ENCODE measurements around the gene ANKH. TPM values are rescaled to one million over a fixed set of nuclear protein-coding genes. Genes with fewer than 3 reads are reported as not detected.

Gene ANKH
- total RNA-seq, 1 experiment from 2014 or later: 16.9 TPM

GRCh38 chr5:14813747-14814146 is 57.8 kb downstream of the ANKH start (continued):
- TF ChIP-seq ZNF317 (CRISPR knock-in tag; IDR thresholded peaks at IDR 0.05; ENCODE audit: borderline replicate concordance, low read depth): no peak
- TF ChIP-seq, protein P1, sequence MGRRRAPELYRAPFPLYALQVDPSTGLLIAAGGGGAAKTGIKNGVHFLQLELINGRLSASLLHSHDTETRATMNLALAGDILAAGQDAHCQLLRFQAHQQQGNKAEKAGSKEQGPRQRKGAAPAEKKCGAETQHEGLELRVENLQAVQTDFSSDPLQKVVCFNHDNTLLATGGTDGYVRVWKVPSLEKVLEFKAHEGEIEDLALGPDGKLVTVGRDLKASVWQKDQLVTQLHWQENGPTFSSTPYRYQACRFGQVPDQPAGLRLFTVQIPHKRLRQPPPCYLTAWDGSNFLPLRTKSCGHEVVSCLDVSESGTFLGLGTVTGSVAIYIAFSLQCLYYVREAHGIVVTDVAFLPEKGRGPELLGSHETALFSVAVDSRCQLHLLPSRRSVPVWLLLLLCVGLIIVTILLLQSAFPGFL (CRISPR knock-in tag; IDR thresholded peaks at IDR 0.05; ENCODE audit: borderline replicate concordance): no peak
- no peak for TF ChIP-seq ZNF232 (CRISPR knock-in tag; IDR thresholded peaks at IDR 0.05)
- no peak for TF ChIP-seq ETV6 (CRISPR knock-in tag; IDR thresholded peaks at IDR 0.05)
- no peak for TF ChIP-seq AR (CRISPR knock-in tag; IDR thresholded peaks at IDR 0.05)
- no peak for TF ChIP-seq HMGXB4 (CRISPR knock-in tag; IDR thresholded peaks at IDR 0.05)

DNA sequence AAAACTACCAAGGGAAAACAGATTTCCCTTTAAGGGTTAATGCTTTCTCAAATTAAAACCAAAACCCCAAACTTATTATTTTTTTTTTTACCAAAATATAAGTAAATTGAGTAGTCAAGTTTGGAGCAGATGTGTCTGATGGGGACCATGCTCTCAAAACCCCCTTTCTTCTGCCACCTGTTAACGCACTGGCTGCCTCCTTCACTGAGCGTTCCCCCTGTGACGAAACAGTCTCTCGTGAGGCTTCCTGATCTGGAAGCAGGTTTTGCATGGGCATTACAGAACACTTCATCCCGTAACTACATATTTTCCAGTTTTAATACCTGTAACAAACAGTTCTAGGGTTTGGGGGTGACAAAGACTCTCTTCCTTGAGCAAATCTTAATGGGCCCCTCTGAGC is 59.4 kb downstream of the ANKH start:
- DNase-seq (ENCODE audit: low spot score): no peak
- no peaks in the 10 kb centered on the region for H3K36me3 Mint-ChIP-seq
- no peak for TF ChIP-seq NR2C2 (CRISPR knock-in tag; IDR thresholded peaks at IDR 0.05)
- TF ChIP-seq EMX1 (CRISPR knock-in tag; IDR thresholded peaks at IDR 0.05): no peak
- no peak for TF ChIP-seq HMGA2 (CRISPR knock-in tag; IDR thresholded peaks at IDR 0.05)
- no peak for TF ChIP-seq TP53 (CRISPR knock-in tag; IDR thresholded peaks at IDR 0.05)
- TF ChIP-seq ELF4 (CRISPR knock-in tag; IDR thresholded peaks at IDR 0.05; ENCODE audit: low read depth): no peak
- TF ChIP-seq ARID4B (CRISPR knock-in tag; IDR thresholded peaks at IDR 0.05; ENCODE audit: borderline replicate concordance): no peak
- TF ChIP-seq USF1 (CRISPR knock-in tag; IDR thresholded peaks at IDR 0.05): no peak
- no peak for TF ChIP-seq MAX (CRISPR knock-in tag; IDR thresholded peaks at IDR 0.05)
- TF ChIP-seq RORB (CRISPR knock-in tag; IDR thresholded peaks at IDR 0.05): no peak
- TF ChIP-seq, protein P2, sequence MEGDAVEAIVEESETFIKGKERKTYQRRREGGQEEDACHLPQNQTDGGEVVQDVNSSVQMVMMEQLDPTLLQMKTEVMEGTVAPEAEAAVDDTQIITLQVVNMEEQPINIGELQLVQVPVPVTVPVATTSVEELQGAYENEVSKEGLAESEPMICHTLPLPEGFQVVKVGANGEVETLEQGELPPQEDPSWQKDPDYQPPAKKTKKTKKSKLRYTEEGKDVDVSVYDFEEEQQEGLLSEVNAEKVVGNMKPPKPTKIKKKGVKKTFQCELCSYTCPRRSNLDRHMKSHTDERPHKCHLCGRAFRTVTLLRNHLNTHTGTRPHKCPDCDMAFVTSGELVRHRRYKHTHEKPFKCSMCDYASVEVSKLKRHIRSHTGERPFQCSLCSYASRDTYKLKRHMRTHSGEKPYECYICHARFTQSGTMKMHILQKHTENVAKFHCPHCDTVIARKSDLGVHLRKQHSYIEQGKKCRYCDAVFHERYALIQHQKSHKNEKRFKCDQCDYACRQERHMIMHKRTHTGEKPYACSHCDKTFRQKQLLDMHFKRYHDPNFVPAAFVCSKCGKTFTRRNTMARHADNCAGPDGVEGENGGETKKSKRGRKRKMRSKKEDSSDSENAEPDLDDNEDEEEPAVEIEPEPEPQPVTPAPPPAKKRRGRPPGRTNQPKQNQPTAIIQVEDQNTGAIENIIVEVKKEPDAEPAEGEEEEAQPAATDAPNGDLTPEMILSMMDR (IDR thresholded peaks at IDR 0.05): no peak
- ChIA-PET CTCF (no interaction called here), POLR2A (no interaction called here)
- peaks cover 4% of the 10 kb centered on the region for H3K4me1 Mint-ChIP-seq
- ATAC-seq: no peak
- H3K9me3 Mint-ChIP-seq: no peaks in the 10 kb centered on the region
- H3K27me3 Mint-ChIP-seq (ENCODE audit: low read depth): no peaks in the 10 kb centered on the region
- H3K27ac Mint-ChIP-seq: no peak overlapping the region
- no peak overlapping the region for H3K4me3 Mint-ChIP-seq
